Large intestine (tissue), 3 donors: ENCODE measurements around the gene INO80. TPM values are rescaled to one million over a fixed set of nuclear protein-coding genes. Genes with fewer than 3 reads are reported as not detected.
"Not testable (repeated sequence)": the region's sequence is repeated elsewhere in the genome, so short reads cannot be mapped to it uniquely, and the experiment has no call there.

Source experiments
- DNase-seq, 2 donors: peaks; one replicate each; pipeline versions ENCODE4 v3.0.0 to v3.0.0-alpha.2; 2013
- H3K27ac ChIP-seq: one replicate; pipeline ENCODE4 v1.5.1; 2013; ENCODE audit warnings: low read length
- H3K27me3 ChIP-seq: 2 replicates; pipeline ENCODE4 v1.6.1; 2013; ENCODE audit warnings: low read length; ENCODE audit not compliant: control insufficient read depth, insufficient read depth
- H3K36me3 ChIP-seq: 2 replicates; pipeline ENCODE4 v1.6.1; 2013; ENCODE audit warnings: low read length; ENCODE audit not compliant: control insufficient read depth, insufficient read depth
- H3K4me1 ChIP-seq: one replicate; pipeline ENCODE4 v1.6.1; 2013; ENCODE audit warnings: low read length; ENCODE audit not compliant: control insufficient read depth, insufficient read depth
- H3K4me3 ChIP-seq: one replicate; pipeline ENCODE4 v1.5.1; 2013; ENCODE audit warnings: low read length
- H3K9me3 ChIP-seq: one replicate; pipeline ENCODE4 v1.6.1; 2013; ENCODE audit warnings: mild to moderate bottlenecking, low read depth, low read length, moderate library complexity; ENCODE audit not compliant: control insufficient read depth
- WGBS: methylation state at CpG from one replicate; pipeline ENCODE4 v1.1.5; 2013; ENCODE audit warnings: low lambda C conversion rate; ENCODE audit not compliant: insufficient coverage; 5-methylcytosine and 5-hydroxymethylcytosine counted together
- polyA plus RNA-seq: library from polyadenylated mRNA; unstranded; fragments of 120-200 nt; gene quantifications from one replicate; pipeline ENCODE4 v1.2.1, GENCODE V29; 2013

INO80 gene
- polyA plus RNA-seq, 1 donor: 18.2 TPM

DNA sequence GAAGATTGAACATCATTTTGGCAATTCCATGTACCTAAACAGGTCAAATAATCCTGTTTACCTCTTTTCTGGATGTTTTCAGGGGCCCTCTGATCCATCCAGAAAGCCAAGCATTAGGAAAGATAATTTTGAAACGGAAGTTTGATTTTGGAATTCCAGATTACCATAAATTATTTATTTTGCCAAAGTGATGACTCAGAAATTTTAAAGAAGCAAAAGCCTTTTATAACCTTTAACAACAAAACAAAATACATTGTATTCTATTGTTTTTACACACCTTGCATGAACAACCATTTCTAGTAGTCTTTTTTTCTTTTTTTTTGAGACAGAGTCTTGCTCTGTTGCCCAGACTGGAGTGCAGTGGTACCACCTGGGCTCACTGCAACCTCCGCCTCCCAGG, 32.0 kb upstream of the INO80 start:
- H3K27me3 ChIP-seq: no peaks in the 10 kb centered on the region
- no peaks in the 10 kb centered on the region for H3K4me1 ChIP-seq
- H3K9me3 ChIP-seq: peaks cover 6% of the 10 kb centered on the region
- H3K36me3 ChIP-seq: no peaks in the 10 kb centered on the region
- H3K4me3 ChIP-seq: no peak overlapping the region
- no peak for DNase-seq
- 82% methylated on average over 1 of the region's 2 CpGs for WGBS
- no peak overlapping the region for H3K27ac ChIP-seq

DNA sequence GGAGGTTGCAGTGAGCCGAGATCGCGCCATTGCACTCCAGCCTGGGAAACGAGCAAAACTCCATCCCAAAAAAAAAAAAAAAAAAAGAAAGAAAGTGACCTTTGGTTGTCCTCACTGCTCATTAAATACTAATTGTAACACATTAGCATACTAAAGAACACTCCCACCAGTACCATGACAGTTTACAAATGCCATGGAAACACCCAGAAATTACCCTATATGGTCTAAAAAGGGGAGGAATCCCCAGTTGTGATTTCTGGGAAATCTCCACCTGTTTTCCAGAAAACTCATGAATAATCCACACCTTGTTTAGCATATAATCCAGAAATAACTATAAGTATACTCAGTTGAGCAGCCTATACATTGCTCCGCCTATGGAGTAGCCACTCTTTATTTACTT, 23.5 kb upstream of the INO80 start:
- H3K9me3 ChIP-seq: no peaks in the 10 kb centered on the region
- H3K4me1 ChIP-seq: no peaks in the 10 kb centered on the region

DNA sequence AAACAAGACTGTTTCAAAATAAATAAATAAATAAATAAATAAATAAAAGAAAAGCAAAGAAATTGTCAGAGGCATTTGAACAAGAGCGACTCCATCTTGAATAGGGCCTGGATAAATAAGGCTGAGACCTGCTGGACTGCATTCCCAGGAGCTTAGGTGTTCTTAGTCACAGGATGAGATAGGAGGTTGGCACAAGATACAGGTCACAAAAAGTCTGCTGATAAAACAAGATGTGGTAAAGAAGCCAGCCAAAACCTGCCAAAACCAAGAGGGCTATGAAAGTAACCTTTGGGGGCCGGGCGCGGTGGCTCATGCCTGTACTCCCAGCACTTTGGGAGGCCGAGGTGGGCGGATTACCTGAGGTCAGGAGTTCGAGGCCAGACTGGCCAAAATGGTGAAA, 23.0 kb upstream of the INO80 start:
- not testable (repeated sequence) for DNase-seq, H3K36me3 ChIP-seq
- 88% methylated on average over 1 of the region's 7 CpGs for WGBS

More for the DNA sequence above, 23.5 kb upstream of the INO80 start:
- WGBS: 22% methylated on average over 1 of the region's 5 CpGs
- Histone ChIP-seq H3K4me3 (no peak overlapping the region), H3K27me3 (no peaks in the 10 kb centered on the region), H3K27ac (no peak overlapping the region), H3K36me3 (no peaks in the 10 kb centered on the region)
- no peak for DNase-seq

DNA sequence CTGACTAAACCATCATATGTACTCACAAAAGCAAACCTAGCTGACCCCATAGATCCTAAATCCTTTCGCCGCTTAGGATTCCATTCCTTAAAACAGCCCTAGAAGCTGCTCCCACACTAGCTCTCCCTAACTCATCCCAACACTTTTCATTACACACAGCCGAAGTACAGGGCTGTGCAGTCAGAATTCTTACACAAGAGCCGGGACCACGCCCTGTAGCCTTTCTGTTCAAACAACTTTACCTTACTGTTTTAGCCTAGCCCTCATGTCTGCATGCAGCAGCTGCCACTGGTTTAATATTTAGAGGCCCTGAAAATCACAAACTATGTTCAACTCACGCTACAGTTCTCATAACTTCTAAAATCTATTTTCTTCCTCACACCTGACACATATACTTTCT, 19.5 kb upstream of the INO80 start:
- H3K9me3 ChIP-seq, H3K4me1 ChIP-seq, H3K27ac ChIP-seq, H3K4me3 ChIP-seq, H3K36me3 ChIP-seq, DNase-seq, H3K27me3 ChIP-seq: not testable (repeated sequence)
- 80% methylated on average over 1 of the region's 6 CpGs for WGBS

More for the DNA sequence above, 23.0 kb upstream of the INO80 start:
- H3K27ac ChIP-seq, H3K9me3 ChIP-seq, H3K4me3 ChIP-seq, H3K4me1 ChIP-seq, H3K27me3 ChIP-seq: not testable (repeated sequence)

DNA sequence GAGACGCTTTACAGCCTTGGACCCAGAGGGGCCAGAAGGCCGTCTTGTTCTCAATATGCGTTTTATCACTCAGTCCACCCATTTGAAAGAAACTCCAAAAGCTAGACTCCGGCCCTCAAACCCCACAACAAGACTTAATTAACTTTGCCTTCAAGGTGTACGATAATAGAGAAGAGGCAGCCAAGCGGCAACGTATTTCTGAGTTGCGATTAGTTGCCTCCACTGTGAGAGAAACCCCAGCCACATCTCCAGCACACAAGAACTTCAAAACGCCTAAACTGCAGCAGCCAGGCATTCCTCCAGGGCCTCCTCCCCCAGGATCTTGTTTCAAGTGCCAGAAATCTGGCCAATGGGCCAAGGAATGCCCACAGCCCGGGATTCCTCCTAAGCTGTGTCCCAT, 17.4 kb upstream of the INO80 start:
- H3K27me3 ChIP-seq: no peaks in the 10 kb centered on the region
- peaks cover 4% of the 10 kb centered on the region for H3K4me1 ChIP-seq
- DNase-seq: no peak
- H3K27ac ChIP-seq: no peak overlapping the region
- H3K36me3 ChIP-seq: no peaks in the 10 kb centered on the region
- no peak overlapping the region for H3K4me3 ChIP-seq
- H3K9me3 ChIP-seq: peaks cover 5% of the 10 kb centered on the region
- WGBS: no CpG with 5 or more reads among the region's 10 CpGs

DNA sequence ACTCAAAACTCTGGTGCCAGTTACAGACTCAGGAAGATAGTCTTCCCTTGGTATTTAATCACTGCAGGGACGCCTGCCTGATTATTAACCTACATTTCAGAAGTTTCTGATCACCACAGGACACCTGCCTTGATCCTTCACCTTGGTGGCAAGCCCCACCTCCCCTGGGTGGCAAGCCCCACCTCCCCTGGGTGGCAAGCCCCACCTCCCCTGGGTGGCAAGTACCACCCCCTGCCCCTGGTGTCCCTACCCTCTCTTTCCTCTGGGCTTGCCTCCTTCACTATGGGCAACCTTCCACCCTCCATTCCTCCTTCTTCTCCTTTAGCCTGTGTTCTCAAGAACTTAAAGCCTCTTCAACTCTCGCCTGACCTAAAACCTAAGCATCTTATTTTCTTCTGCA, 16.0 kb upstream of the INO80 start:
- H3K27me3 ChIP-seq, H3K4me1 ChIP-seq, H3K4me3 ChIP-seq, H3K27ac ChIP-seq, H3K36me3 ChIP-seq, DNase-seq, H3K9me3 ChIP-seq: not testable (repeated sequence)
- no CpG with 5 or more reads among the region's 2 CpGs for WGBS

DNA sequence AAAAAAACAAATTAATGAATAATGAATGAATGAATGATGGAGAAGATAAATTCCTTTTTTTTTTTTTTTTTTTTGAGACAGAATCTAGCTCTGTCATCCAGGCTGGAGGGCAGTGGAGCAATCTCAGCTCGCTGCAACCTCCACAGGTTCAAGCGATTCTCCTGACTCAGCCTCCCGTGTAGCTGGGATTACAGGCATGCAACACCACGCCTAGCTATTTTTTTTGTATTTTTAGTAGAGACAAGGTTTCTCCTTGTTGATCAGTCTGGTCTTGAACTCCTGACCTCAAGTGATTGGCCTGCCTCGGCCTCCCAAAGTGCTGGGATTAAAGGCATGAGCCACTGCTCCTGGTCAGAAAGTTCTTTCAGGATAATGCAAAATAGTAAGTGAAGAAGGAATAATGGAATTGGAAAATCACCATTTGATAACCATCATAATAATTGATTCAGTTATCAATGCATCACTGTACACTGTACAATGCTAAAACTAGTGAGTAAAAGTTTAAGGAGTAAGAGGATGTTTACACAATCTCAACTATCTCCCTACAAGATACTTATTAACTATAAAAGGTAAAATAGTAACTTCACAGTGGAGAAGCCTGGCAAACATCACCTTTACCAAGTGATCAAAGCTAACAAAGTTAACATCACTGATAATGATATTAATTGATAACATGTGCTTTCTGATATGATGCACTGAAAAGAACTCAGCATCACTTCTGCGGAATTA, 12.3 kb upstream of the INO80 start:
- 14% methylated on average over 1 of the region's 6 CpGs for WGBS
- peak in 1 of 2 donors; percentile 9 for DNase-seq
- Histone ChIP-seq H3K4me1 (peaks cover 7% of the 10 kb centered on the region), H3K4me3 (no peak overlapping the region), H3K27me3 (no peaks in the 10 kb centered on the region), H3K36me3 (no peaks in the 10 kb centered on the region), H3K27ac (no peak overlapping the region), H3K9me3 (peaks cover 5% of the 10 kb centered on the region)

DNA sequence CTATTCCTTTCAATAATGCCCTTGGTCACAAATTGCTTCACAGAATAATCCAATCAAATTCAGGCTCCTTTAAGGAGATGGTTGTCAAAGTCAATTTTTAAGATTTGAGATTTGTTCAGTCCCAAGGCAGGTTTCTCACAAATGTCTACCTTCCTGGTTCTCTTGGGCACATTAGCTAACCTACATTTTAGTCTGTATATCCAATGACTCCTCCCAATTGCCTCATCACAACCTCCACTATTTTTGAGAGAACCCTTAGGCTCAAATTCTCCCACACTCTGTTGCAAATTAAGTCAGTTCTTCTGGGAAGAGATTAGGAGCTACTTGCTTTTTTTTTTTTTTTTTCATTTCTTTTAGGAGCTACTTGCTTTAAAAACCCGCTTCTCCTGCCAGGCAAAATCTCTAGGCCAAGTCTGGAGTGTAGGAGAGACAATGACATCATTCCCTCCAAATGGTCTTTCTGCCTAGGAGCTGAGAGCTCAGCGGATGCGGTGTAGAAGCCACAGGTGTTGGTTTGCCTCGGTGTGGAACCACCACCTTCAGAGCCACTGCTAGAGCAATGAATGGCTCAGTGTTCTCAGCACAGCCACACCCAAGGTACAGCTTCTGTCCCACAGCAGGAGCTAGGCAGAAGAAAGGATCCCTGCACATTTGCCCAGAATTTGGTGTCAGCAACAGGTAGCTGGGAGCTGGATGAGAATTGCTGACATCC, 10.0 kb upstream of the INO80 start:
- no peak overlapping the region for H3K4me3 ChIP-seq
- H3K4me1 ChIP-seq: peaks cover 7% of the 10 kb centered on the region
- H3K36me3 ChIP-seq: no peaks in the 10 kb centered on the region
- WGBS: no CpG with 5 or more reads among the region's 4 CpGs
- H3K9me3 ChIP-seq: peaks cover 3% of the 10 kb centered on the region
- peak in 1 of 2 donors; percentile 21 for DNase-seq
- no peaks in the 10 kb centered on the region for H3K27me3 ChIP-seq
- H3K27ac ChIP-seq: no peak overlapping the region

DNA sequence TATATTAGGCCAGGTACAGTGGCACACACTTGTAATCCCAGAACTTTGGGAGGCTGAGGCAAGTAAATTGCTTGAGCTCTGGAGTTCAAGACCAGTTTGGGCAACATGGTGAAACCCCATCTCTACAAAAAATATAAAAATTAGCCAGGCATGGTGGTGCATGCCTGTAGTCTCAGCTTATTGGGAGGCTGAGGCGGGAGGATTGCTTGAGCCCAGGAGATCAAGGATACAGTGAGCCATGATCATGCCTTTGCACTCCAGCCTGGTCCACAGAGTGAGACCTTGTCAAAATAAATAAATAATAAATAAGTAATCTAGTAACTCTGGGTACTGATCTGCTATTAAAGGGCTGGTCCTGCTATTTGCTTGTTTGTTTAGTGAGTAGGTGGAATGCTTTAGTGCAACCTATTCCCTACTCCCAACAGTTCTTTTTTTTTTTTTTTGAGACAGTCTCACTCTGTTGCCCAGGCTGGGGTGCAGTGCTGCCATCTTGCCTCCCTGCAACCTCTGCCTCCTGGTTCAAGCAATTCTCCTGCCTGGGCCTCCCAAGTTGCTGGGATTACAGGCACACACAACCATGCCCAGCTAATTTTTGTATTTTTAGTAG, 9.1 kb upstream of the INO80 start:
- Histone ChIP-seq H3K27me3 (no peaks in the 10 kb centered on the region), H3K9me3 (no peaks in the 10 kb centered on the region), H3K4me1 (peaks cover 7% of the 10 kb centered on the region), H3K4me3 (no peak overlapping the region), H3K36me3 (no peaks in the 10 kb centered on the region), H3K27ac (no peak overlapping the region)
- WGBS: no CpG with 5 or more reads among the region's 1 CpG
- DNase-seq: no peak

DNA sequence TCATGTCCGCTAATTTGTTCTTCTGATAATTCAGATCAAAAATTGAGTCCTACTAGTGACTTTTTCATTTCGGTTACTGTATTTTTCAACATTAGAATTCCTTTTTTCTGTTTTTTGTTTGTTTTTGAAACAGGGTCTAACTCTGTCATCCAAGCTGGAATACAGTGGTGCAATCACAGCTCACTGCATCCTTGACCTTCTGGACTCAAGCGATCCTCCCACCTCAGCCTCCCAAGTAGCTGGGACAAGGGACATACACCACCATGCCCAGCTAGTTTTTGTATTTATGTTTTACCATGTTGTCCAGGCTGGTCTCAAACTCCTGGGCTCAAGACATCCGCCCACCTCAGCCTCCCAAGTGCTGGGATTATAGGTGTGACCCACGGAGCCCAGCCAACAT, 8.0 kb upstream of the INO80 start:
- no peak for DNase-seq
- 100% methylated on average over 2 of the region's 5 CpGs for WGBS

More for the DNA sequence above, 8.0 kb upstream of the INO80 start:
- Histone ChIP-seq H3K27me3 (no peaks in the 10 kb centered on the region), H3K36me3 (no peaks in the 10 kb centered on the region), H3K27ac (no peak overlapping the region), H3K4me1 (peaks cover 7% of the 10 kb centered on the region), H3K9me3 (no peaks in the 10 kb centered on the region), H3K4me3 (no peak overlapping the region)
